ENCODE data around the gene SMOC1.

SMOC1 gene

GRCh38 chr14:69844171-69844570, 35.0 kb upstream of the SMOC1 start:
- no peak overlapping the region for H3K27ac ChIP-seq
- POLR2A ChIA-PET (ENCODE audit: low non-redundant PET) = no interaction called here
- TF ChIP-seq, protein P1, sequence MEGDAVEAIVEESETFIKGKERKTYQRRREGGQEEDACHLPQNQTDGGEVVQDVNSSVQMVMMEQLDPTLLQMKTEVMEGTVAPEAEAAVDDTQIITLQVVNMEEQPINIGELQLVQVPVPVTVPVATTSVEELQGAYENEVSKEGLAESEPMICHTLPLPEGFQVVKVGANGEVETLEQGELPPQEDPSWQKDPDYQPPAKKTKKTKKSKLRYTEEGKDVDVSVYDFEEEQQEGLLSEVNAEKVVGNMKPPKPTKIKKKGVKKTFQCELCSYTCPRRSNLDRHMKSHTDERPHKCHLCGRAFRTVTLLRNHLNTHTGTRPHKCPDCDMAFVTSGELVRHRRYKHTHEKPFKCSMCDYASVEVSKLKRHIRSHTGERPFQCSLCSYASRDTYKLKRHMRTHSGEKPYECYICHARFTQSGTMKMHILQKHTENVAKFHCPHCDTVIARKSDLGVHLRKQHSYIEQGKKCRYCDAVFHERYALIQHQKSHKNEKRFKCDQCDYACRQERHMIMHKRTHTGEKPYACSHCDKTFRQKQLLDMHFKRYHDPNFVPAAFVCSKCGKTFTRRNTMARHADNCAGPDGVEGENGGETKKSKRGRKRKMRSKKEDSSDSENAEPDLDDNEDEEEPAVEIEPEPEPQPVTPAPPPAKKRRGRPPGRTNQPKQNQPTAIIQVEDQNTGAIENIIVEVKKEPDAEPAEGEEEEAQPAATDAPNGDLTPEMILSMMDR (conservative IDR thresholded peaks at IDR 0.05; ENCODE audit: low read depth) = no peak
- CTCF ChIA-PET = no interaction called here
- no peak for DNase-seq (ENCODE audit: low spot score)

DNA sequence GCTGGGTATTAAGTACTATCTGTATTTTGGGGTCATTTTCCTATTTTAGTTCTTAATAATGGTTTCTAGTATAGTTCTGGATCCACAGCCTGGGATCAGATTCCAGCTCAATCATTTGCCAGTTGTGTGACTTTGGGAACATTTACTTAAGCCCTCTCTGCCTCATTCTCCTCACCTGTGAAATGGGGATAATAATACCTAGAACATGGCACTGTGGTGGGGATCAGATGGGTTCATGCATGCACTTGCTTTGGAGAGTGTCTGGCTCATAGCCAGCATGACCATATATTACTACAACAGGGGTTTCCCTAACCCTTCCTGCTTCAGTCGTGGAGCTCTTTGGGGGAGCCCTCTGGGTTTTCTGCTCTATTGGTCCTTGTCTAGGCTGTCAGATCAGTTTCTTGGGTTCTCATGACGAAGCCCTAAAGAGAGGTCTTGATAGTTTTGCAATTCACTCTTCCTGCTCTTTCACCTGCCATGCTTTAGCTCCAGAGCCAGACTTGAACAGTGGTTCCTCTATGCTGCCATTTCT, 34.1 kb upstream of the SMOC1 start:
- TF ChIP-seq, protein P1 (conservative IDR thresholded peaks at IDR 0.05; ENCODE audit: low read depth) = no peak
- no peak overlapping the region for H3K27ac ChIP-seq
- DNase-seq (ENCODE audit: low spot score) = no peak
- ChIA-PET POLR2A (ENCODE audit: low non-redundant PET) (no interaction called here), CTCF (no interaction called here)

- TF ChIP-seq, protein P1 (conservative IDR thresholded peaks at IDR 0.05; ENCODE audit: low read depth) = no peak
- H3K27ac ChIP-seq = no peak overlapping the region
- CTCF ChIA-PET = no interaction called here
- POLR2A ChIA-PET (ENCODE audit: low non-redundant PET) = no interaction called here
- no peak for DNase-seq (ENCODE audit: low spot score)
Measured at GRCh38 chr14:69845787-69846186, 33.4 kb upstream of the SMOC1 start.

- H3K27ac ChIP-seq = no peak overlapping the region
- POLR2A ChIA-PET (ENCODE audit: low non-redundant PET) = no interaction called here
- DNase-seq (ENCODE audit: low spot score) = no peak
- TF ChIP-seq, protein P1 (conservative IDR thresholded peaks at IDR 0.05; ENCODE audit: low read depth) = no peak
- CTCF ChIA-PET = no interaction called here
Measured at GRCh38 chr14:69848156-69848555, 31.1 kb upstream of the SMOC1 start.

DNA sequence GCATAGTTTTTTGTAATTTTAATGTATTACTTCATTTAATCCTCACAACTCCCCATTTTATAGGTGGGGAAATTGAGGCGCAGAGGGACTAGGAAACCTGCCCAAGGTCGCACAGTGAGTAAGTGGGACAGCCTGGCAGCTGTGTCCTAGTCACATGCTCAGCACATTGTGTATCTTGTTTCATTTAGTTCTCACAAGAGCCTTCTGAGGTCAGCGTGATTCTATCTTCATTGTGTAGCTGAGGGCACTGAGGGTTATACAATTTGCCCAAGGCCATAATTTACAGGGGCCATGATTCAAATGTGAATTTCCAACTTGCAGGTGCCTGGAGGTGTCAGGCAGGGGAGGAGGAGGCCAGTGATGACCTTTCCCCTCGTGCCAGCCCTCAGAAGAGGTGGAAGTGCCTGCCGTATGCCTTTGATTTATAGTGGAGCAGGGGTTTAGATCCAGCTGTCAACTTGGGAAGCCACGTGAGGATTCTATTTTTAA, 30.3 kb upstream of the SMOC1 start:
- POLR2A ChIA-PET (ENCODE audit: low non-redundant PET) = no interaction called here
- no peak for DNase-seq (ENCODE audit: low spot score)
- TF ChIP-seq, protein P1 (conservative IDR thresholded peaks at IDR 0.05; ENCODE audit: low read depth) = no peak
- H3K27ac ChIP-seq = no peak overlapping the region
- CTCF ChIA-PET = interaction anchor here (0.6 kb wide), 1 partner anchor 969 kb away, joined by 3 read pairs; no protein-coding TSS in a partner anchor

DNA sequence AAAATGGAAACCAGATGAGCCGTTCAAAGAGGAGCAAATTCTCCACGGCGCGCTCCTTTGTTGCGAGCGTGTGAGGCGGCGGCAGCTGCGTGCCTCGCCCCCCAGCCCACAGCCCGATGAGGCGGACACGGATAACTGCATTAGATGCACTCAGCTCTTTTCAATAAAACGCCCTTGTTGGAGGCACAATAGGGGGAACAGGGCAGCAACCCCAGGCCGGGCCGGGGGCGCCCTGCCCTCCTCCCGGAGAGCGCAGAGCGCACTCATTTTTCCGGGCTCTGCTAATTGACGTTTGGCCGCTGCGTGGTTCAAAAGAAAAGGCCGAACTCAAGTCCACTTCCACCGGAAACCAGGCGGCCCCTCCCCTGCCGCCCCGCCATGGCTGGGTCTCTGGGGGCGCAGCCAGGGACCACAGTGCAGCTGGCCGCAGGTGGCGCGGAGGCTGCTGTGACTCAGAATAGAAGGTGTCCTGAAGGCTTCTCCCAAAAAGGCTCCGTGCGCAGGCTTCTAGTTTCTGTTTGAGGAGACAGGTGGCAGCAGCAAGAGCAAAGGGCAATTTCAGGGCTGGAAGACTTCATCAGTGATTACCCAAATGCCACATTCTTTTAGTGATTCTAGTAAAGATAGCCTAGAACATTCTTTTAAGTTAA, 29.0 kb upstream of the SMOC1 start:
- no peak for DNase-seq (ENCODE audit: low spot score)
- CTCF ChIA-PET = no interaction called here
- TF ChIP-seq, protein P1 (conservative IDR thresholded peaks at IDR 0.05; ENCODE audit: low read depth) = no peak
- no peak overlapping the region for H3K27ac ChIP-seq
- POLR2A ChIA-PET (ENCODE audit: low non-redundant PET) = no interaction called here

Data from RWPE1 (cell line).